ENCODE data around the gene RAB15. TPM values are rescaled to one million over a fixed set of nuclear protein-coding genes. Genes with fewer than 3 reads are reported as not detected.

RAB15 gene
- total and polyA plus RNA-seq, 2 of the 8 experiments (the other 6 are each of a cell fraction or from before 2014, with no cell fraction given), result 38.8 to 58.1 TPM

- no peak for TF ChIP-seq CHD7 (IDR thresholded peaks at IDR 0.05; ENCODE audit: insufficient replicate concordance, low read length)
- TF ChIP-seq EGR1 (IDR thresholded peaks at IDR 0.05; ENCODE audit: borderline replicate concordance, low read depth, low read length), result no peak
- TF ChIP-seq SRF (IDR thresholded peaks at IDR 0.05; ENCODE audit: low read depth, low read length), result no peak
- no peak for TF ChIP-seq RFX5 (IDR thresholded peaks at IDR 0.05; ENCODE audit: borderline replicate concordance, low read depth, low read length)
Observed at GRCh38 chr14:65007202-65007601, 35.1 kb upstream of the RAB15 start (continued).

Data from H1 (cell line).